Cardiac fibroblast (primary cell): ENCODE results near the gene TPGS1.

Experiments used
- DNase-seq, 2 donors: peaks; one replicate each; pipeline versions ENCODE4 v3.0.0 to v3.0.0-alpha.2; 2010; ENCODE audit warnings: low read depth in 2 of 2
- H3K4me3 ChIP-seq, 2 donors: replicated peaks in 1 of 2; 1 replicate in 1 of 2; 2 replicates in 1 of 2; pipeline ENCODE4 v1.5.1; 2011; ENCODE audit warnings: low read depth in 2 of 2, low read length in 2 of 2, mild to moderate bottlenecking in 2 of 2, moderate library complexity in 1 of 2
- CTCF ChIP-seq: IDR thresholded peaks from one replicate; pipeline ENCODE4 v1.5.1; 2011; ENCODE audit warnings: low read depth, mild to moderate bottlenecking, low read length, inconsistent platforms

TPGS1 gene

GRCh38 chr19:507286-508203 lies at the start of gene TPGS1:
TSS of gene TPGS1 (plus strand) at chr19:507497. CDS start at chr19:507507, 10 bp downstream.
- H3K4me3 ChIP-seq: peak within 1 kb of the TSS; percentile 82 to 96
- no peak for TF ChIP-seq CTCF
- peak; percentile 75 to 77 for DNase-seq

GRCh38 chr19:457636-458035 lies 49.7 kb upstream of the TPGS1 start:
- H3K4me3 ChIP-seq: no peak overlapping the region
- DNase-seq: no peak
- no peak for TF ChIP-seq CTCF

- no peak for DNase-seq
- no peak overlapping the region for H3K4me3 ChIP-seq
- no peak for TF ChIP-seq CTCF
Measured at GRCh38 chr19:458091-459042, 48.9 kb upstream of the TPGS1 start.

- no peak for TF ChIP-seq CTCF
- peak; percentile 15 to 20 for DNase-seq
- peak overlapping the region; percentile 41 to 45 for H3K4me3 ChIP-seq
Measured at GRCh38 chr19:459724-460511, 47.4 kb upstream of the TPGS1 start.

- no peak for DNase-seq
- no peak for TF ChIP-seq CTCF
- H3K4me3 ChIP-seq: peak within 1 kb of the TSS; percentile 41 to 45
Measured at GRCh38 chr19:460877-461720, 46.2 kb upstream of the TPGS1 start, which contains the start of gene SHC2. TSS of gene SHC2 (minus strand) at chr19:461033. CDS start at chr19:460996, 37 bp downstream.
